Sigmoid colon (tissue), 4 donors: ENCODE results near the gene EARS2.
"Not testable (repeated sequence)": the region's sequence is repeated elsewhere in the genome, so short reads cannot be mapped to it uniquely, and the experiment has no call there.

Experiments used
- EP300 ChIP-seq, 4 donors: sonication (generic); formaldehyde crosslinking; IDR thresholded peaks; one replicate each; pipeline ENCODE4 v1.6.1; 2017; ENCODE audit warnings: antibody characterized with exemption in 4 of 4
- POLR2AphosphoS5 ChIP-seq, 4 donors: sonication (generic); formaldehyde crosslinking; IDR thresholded peaks; one replicate each; pipeline ENCODE4 v1.6.1; 2017; ENCODE audit warnings: antibody characterized with exemption in 4 of 4
- TF ChIP-seq, protein P1 (sequence below), 4 experiments: fragments of 450-650 bp in 3 of 4; fragments of 200-600 bp in 1 of 4; IDR thresholded peaks; one replicate each; pipeline ENCODE4 v1.5.1; 2016 to 2019; ENCODE audit warnings: antibody characterized with exemption in 4 of 4, mild to moderate bottlenecking in 3 of 4, moderate library complexity in 2 of 4

DNA sequence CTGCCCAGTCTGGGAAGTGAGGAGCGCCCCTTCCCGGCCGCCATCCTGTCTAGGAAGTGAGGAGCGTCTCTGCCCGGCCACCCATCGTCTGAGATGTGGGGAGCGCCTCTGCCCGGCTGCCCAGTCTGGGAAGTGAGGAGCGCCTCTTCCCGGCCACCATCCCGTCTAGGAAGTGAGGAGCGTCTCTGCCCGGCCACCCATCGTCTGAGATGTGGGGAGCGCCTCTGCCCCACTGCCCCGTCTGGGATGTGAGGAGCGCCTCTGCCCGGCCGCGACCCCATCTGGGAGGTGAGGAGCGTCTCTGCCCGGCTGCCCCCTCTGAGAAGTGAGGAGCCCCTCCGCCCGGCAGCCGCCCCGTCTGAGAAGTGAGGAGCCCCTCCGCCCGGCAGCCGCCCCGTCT, 26.1 kb upstream of the EARS2 start:
- TF ChIP-seq, protein P1, sequence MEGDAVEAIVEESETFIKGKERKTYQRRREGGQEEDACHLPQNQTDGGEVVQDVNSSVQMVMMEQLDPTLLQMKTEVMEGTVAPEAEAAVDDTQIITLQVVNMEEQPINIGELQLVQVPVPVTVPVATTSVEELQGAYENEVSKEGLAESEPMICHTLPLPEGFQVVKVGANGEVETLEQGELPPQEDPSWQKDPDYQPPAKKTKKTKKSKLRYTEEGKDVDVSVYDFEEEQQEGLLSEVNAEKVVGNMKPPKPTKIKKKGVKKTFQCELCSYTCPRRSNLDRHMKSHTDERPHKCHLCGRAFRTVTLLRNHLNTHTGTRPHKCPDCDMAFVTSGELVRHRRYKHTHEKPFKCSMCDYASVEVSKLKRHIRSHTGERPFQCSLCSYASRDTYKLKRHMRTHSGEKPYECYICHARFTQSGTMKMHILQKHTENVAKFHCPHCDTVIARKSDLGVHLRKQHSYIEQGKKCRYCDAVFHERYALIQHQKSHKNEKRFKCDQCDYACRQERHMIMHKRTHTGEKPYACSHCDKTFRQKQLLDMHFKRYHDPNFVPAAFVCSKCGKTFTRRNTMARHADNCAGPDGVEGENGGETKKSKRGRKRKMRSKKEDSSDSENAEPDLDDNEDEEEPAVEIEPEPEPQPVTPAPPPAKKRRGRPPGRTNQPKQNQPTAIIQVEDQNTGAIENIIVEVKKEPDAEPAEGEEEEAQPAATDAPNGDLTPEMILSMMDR (IDR thresholded peaks at IDR 0.05), result not testable (repeated sequence)
- not testable (repeated sequence) for TF ChIP-seq POLR2AphosphoS5, EP300 (IDR thresholded peaks at IDR 0.05)
